GM21423 (cell line): Measurements from ENCODE around the gene RAB17.
A peak's percentile ranks its signal among the peaks of the same experiment; 100 is the strongest.

Source experiments
- ATAC-seq: cut with Tn5 transposase; IDR thresholded peaks from one replicate; pipeline ENCODE4 v1.9.1; 2021; ENCODE audit warnings: mild to moderate bottlenecking, moderate library complexity; ENCODE audit not compliant: unreplicated experiment

The RAB17 gene

GRCh38 chr2:237540223-237540775, 50.2 kb downstream of the RAB17 start:
- ATAC-seq = no peak

GRCh38 chr2:237539681-237540080, 50.9 kb downstream of the RAB17 start:
- no peak for ATAC-seq

- ATAC-seq = no peak
These were observed 51.6 kb downstream of the RAB17 start for GRCh38 chr2:237538901-237539300.

GRCh38 chr2:237538001-237538720, 52.4 kb downstream of the RAB17 start:
- ATAC-seq = no peak

DNA sequence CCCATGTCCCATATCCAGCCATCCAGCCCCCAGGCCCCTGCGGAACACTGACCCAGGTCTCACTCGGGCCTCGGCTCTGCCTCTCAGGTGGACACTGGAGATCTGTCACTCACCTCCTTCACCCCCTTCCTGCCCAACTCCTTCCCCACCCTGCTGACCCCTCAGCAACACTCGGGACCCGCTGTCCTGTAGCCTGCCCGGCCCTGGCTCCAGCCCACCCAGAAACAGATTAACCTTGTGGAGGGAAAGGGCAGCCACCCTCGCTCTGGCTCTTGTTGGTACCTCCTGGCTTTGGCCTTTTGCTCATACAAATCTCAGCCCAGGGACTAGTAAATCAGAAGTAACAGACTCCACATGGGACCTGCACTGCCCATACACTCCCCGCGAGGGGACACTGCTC, 53.9 kb downstream of the RAB17 start:
- no peak for ATAC-seq

DNA sequence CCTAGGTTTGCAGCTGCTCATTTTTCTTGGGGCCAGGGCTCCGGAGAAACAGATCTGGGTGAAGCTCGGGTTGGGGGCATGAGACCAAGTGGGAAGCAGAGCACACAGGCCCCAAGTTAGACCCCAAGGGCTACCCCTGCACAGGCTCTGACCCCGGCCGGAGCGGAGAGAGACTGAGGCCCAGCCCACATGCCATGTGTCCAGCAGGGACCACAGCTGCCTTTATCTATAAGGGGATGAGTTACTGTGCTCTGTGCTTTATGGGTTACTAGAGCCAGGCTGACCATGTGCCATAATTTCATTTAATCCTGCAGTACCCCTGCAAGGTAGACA, 54.5 kb downstream of the RAB17 start:
- ATAC-seq = no peak

GRCh38 chr2:237535385-237536082, 55.0 kb downstream of the RAB17 start:
- no peak for ATAC-seq

- no peak for ATAC-seq
These were observed 56.2 kb downstream of the RAB17 start for GRCh38 chr2:237534380-237534779.

DNA sequence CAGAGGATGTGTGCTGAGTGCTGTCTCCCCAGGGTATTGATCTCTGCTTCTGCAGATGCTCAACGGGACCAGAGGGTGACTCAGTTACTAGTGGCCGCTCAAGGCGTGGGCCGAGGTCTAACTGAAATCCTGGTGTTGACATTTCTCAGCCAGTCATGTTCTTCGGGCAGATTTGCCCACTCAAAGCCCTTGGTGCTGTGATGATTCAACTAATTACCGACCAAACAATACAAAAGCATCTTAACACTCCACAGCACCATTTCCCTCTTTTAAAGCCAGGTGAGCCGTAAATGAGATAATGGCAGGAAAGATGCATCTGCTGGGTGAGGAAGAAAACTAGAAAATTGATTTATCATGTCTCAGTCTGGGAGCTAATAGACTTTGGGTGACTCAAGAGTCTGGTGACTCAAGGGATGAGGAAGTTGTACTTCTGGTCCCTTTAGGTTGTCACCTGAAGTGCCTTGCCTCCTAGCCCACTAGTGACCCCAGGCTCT, 56.8 kb downstream of the RAB17 start:
- ATAC-seq = no peak

GRCh38 chr2:237532160-237532559, 58.4 kb downstream of the RAB17 start:
- no peak for ATAC-seq

GRCh38 chr2:237530472-237531433, 59.8 kb downstream of the RAB17 start:
- ATAC-seq = peak; percentile 48

DNA sequence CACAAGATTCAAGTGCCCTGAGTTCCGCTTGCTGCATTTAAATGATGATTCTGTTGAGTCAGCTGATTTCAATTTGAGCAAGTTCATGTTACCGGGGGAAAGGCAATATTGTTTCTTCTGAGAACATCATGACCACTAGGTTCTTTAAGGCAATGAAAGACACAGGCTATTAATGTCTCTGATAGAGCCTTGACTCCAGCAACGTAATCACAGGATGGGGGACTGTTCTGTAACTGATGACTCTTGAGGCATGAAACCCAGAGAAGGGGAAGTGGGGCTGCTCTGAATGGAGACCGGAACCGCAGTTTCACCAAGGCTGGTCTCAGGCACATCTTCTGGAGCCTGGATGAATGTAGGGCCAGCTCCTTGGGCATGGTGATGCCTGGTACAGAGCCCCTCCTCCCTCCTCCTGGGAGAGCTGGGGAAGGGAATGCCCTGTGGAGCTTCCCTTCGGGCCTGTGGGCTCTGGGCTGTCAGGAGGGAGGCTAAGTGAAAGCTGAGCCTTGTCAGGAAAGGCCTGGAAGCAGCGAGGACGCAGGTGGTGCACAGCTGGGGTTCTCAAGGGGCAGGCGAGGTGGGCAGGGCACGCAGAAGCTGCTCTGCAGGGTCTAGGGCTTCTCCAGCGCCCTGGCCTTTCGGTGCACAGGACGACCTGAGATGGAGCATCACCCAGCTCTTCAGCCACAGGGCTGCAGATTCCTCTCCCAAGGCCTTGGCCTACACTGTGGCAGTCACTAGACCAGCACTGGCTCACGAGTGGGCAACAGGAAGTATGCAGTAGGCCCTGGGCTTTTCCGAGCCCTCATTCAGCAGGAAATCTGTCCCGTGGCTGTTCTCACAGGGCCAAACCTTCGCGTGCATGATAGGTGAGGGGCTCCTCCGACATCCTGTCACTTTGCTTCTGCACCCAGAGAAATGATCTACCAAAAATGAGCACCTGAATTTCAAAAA, 60.8 kb downstream of the RAB17 start:
- ATAC-seq = peak; percentile 75

- no peak for ATAC-seq
These were observed 62.8 kb downstream of the RAB17 start for GRCh38 chr2:237527766-237528165.

DNA sequence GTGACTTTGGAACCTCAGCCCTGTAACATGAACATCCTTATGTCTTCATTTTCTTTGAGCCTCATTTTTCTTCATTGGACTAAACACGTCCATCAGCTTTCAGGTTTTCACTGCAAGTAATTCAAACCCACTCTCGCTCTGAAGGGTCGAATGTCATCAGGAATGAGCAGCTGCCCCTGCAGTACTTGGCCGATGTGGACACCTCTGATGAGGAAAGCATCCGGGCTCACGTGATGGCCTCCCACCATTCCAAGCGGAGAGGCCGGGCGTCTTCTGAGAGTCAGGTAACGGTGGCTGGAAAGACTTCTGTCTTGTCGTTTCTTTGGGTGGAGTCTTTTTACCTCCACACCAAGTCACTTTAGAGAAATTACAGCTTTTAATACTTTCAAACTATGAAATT, 63.3 kb downstream of the RAB17 start:
- no peak for ATAC-seq

GRCh38 chr2:237525559-237526157, 64.9 kb downstream of the RAB17 start:
- ATAC-seq = no peak

DNA sequence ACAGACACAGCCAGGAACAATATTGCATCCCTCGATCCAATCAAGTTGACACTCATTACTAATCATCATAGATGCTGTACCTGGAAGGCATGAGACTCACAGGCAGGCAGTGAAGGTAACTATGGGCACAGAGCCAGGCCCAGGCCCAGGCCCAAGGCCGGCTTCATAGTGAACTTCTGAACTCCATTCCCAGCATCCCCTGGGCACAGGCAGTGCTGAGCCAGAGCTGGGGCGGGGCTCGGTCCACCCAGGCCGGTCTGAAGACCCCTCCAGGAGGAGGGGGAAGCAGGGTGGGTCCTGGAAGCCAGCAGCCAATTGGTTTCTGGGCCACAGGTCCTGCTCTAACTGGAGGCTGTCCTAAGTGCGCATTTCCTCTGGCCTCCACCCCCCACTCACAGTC, 65.9 kb downstream of the RAB17 start:
- no peak for ATAC-seq
